Loucy (cell line): Measurements from ENCODE around the gene DNAJC16.

Source experiments
- H2AFZ ChIP-seq: fragments of 200-600 bp; sonication (generic); 2 replicates; pipeline ENCODE4 v1.6.0; 2016; ENCODE audit warnings: antibody characterized with exemption, mild to moderate bottlenecking, low read length, moderate library complexity
- H3F3A ChIP-seq: fragments of 200-600 bp; 2 replicates; pipeline ENCODE4 v1.6.0; 2016; ENCODE audit warnings: antibody characterized with exemption, low read depth, mild to moderate bottlenecking
- H3K27me3 ChIP-seq: fragments of 200-600 bp; sonication (generic); 2 replicates; pipeline ENCODE4 v1.6.1; 2014; ENCODE audit warnings: low read length, mild to moderate bottlenecking; ENCODE audit not compliant: insufficient read depth, poor library complexity, severe bottlenecking
- H3K36me3 ChIP-seq: fragments of 200-600 bp; sonication (generic); 2 replicates; pipeline ENCODE4 v1.6.1; 2016; ENCODE audit warnings: low read length; ENCODE audit not compliant: insufficient read depth
- H3K4me1 ChIP-seq: fragments of 200-600 bp; sonication (generic); 2 replicates; pipeline ENCODE4 v1.5.1; 2014; ENCODE audit warnings: low read length, mild to moderate bottlenecking; ENCODE audit not compliant: insufficient read depth, poor library complexity, severe bottlenecking
- H3K4me2 ChIP-seq: fragments of 200-600 bp; sonication (generic); 2 replicates; pipeline ENCODE4 v1.6.0; 2014; ENCODE audit warnings: antibody characterized with exemption, low read length, low read depth, mild to moderate bottlenecking; ENCODE audit not compliant: poor library complexity, severe bottlenecking
- H3K4me3 ChIP-seq: fragments of 200-600 bp; sonication (generic); 2 replicates; pipeline ENCODE4 v1.5.1; 2014; ENCODE audit warnings: low read length, mild to moderate bottlenecking, mixed read lengths; ENCODE audit not compliant: poor library complexity, severe bottlenecking
- H3K79me2 ChIP-seq: fragments of 200-600 bp; sonication (generic); 2 replicates; pipeline ENCODE4 v1.6.1; 2014; ENCODE audit warnings: low read length; ENCODE audit not compliant: insufficient read depth
- H3K9ac ChIP-seq: fragments of 200-600 bp; sonication (generic); 2 replicates; pipeline ENCODE4 v1.6.0; 2014; ENCODE audit warnings: mild to moderate bottlenecking, low read depth, low read length, moderate library complexity; ENCODE audit not compliant: poor library complexity, severe bottlenecking
- H3K9me2 ChIP-seq: fragments of 200-600 bp; sonication (generic); replicated peaks from 2 replicates; pipeline ENCODE4 v1.6.1; 2016; ENCODE audit warnings: low read depth, low read length, mixed read lengths
- H3K9me3 ChIP-seq: fragments of 200-600 bp; sonication (generic); 2 replicates; pipeline ENCODE4 v1.6.1; 2014; ENCODE audit warnings: mild to moderate bottlenecking, antibody characterized with exemption, low read length, low read depth; ENCODE audit not compliant: insufficient read depth
- H4K20me1 ChIP-seq: fragments of 200-600 bp; sonication (generic); 2 replicates; pipeline ENCODE4 v1.6.0; 2014; ENCODE audit warnings: antibody characterized with exemption, low read length, mild to moderate bottlenecking; ENCODE audit not compliant: insufficient read depth, poor library complexity, severe bottlenecking
- EZH2phosphoT487 ChIP-seq: fragments of 200-600 bp; IDR thresholded peaks from 2 replicates; pipeline ENCODE4 v1.6.1; 2018; ENCODE audit warnings: antibody characterized with exemption, mild to moderate bottlenecking, moderate library complexity, borderline replicate concordance
- TF ChIP-seq, protein P1 (sequence below): fragments of 200-600 bp; sonication (generic); conservative IDR thresholded peaks from 2 replicates; pipeline ENCODE4 v1.5.1; 2014; ENCODE audit warnings: mild to moderate bottlenecking, antibody characterized with exemption, low read length

The DNAJC16 gene

DNA sequence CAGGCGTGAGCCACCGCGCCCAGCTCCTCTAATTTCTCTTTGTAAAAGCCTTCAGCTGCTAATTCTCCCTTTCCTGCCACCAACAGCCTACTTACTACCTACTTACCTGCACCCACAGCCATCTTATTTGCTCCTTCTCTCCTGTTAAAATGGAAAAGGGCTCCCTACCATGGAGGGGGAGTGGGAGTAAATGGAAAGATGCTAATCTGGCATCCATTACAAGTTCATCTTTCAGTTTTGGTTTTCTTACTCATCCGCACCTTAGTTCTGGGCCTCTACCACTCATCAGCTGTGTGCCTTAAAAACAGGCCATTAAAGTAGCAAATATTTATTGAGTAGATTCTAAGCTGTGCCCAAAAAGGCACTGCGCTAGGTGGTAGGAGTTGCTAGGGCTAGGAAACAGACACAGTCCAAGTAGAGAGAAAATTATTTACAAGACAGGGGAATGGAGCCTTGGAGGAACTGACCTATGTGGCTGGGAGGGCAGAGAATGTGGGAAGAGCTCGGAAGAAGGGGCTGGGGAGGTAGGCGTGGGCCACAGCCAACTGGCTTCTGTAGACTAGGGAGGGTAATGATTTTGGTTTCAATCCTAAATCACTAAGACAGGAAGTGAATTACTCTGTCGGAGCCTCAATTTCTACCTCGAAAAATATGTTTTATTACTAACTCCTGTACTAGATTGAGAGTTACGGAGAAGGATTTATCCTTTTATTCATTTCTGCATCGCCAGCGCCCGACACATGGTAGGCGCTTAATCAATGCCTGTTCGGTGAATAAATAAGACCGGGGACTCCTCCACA is 89.9 kb downstream of the DNAJC16 start:
- Histone ChIP-seq H3K27me3 (no peaks in the 10 kb centered on the region), H3K36me3 (no peaks in the 10 kb centered on the region), H3K79me2 (peaks cover 41% of the 10 kb centered on the region), H3K9me2 (no peaks in the 10 kb centered on the region), H4K20me1 (peaks cover 27% of the 10 kb centered on the region), H3F3A (peaks cover 2% of the 10 kb centered on the region; the same call in 1 of the 2 replicates), H3K4me3 (peak overlapping the region; percentile 99), H3K4me1 (peaks cover 37% of the 10 kb centered on the region), H3K9ac (peak overlapping the region; percentile 63), H3K4me2 (peak overlapping the region; percentile 97), H3K9me3 (no peaks in the 10 kb centered on the region), H2AFZ (peak overlapping the region; percentile 95)
- no peak for TF ChIP-seq EZH2phosphoT487
- TF ChIP-seq, protein P1, sequence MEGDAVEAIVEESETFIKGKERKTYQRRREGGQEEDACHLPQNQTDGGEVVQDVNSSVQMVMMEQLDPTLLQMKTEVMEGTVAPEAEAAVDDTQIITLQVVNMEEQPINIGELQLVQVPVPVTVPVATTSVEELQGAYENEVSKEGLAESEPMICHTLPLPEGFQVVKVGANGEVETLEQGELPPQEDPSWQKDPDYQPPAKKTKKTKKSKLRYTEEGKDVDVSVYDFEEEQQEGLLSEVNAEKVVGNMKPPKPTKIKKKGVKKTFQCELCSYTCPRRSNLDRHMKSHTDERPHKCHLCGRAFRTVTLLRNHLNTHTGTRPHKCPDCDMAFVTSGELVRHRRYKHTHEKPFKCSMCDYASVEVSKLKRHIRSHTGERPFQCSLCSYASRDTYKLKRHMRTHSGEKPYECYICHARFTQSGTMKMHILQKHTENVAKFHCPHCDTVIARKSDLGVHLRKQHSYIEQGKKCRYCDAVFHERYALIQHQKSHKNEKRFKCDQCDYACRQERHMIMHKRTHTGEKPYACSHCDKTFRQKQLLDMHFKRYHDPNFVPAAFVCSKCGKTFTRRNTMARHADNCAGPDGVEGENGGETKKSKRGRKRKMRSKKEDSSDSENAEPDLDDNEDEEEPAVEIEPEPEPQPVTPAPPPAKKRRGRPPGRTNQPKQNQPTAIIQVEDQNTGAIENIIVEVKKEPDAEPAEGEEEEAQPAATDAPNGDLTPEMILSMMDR = no peak

DNA sequence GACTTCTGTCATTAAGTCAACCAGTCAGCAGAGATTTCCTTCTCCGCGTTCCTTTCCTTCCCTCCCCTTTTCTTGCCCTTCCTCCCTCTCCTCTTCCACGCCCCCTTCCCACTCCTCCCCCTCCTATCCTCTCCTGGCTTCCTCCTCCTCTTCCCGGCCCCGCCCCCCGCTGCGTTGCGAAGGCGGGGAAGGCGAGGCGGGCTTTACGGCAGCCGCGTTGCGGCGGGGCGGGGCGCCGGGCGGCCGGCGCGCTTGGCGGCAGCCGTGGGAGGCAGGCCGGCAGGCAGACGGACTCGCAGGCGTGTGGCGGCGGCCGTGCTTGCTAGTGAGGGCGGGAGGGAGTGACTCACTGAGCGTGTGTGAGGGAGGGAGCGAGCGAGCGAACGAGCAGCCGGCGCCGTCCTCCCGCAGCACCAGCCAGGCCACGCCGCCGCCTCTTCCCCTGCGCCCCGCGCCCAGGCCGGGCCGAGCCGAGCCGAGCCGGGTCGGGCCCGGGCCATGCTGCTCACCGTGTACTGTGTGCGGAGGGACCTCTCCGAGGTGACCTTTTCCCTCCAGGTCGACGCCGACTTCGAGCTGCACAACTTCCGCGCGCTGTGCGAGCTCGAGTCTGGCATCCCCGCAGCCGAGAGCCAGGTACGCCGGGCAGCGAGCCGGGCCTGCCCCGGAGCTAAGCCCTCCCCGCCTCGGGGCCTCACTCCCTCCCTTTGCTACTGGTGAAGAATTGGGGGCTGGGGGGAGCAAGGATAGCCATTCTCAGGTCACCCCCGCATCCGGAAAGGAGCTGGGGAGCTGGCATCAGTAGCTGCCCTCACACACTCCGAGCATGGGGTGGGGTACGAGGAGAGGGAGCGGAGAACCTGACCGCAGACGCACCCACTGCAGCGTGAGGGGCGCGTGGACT is 90.8 kb downstream of the DNAJC16 start, which contains the start of gene DDI2:
TSS of gene DDI2 (plus strand) at position 286 of the 904 bp plus-strand sequence. CDS start at position 499, 213 bp downstream.
- H3K9me3 ChIP-seq = no peaks in the 10 kb centered on the region
- peak within 1 kb of the TSS; percentile 97 for H3K4me2 ChIP-seq
- H3K4me3 ChIP-seq = peak within 1 kb of the TSS; percentile 99
- peaks cover 31% of the 10 kb centered on the region for H4K20me1 ChIP-seq
- TF ChIP-seq, protein P1 = no peak
- TF ChIP-seq EZH2phosphoT487 = no peak
- H3K36me3 ChIP-seq = no peaks in the 10 kb centered on the region
- peak within 1 kb of the TSS; percentile 95 for H2AFZ ChIP-seq
- H3K27me3 ChIP-seq = no peaks in the 10 kb centered on the region
- H3K9ac ChIP-seq = peak within 1 kb of the TSS; percentile 92
- peaks cover 2% of the 10 kb centered on the region; the same call in 1 of the 2 replicates for H3F3A ChIP-seq
- H3K4me1 ChIP-seq = peaks cover 42% of the 10 kb centered on the region
- H3K9me2 ChIP-seq = no peaks in the 10 kb centered on the region
- peaks cover 50% of the 10 kb centered on the region for H3K79me2 ChIP-seq

DNA sequence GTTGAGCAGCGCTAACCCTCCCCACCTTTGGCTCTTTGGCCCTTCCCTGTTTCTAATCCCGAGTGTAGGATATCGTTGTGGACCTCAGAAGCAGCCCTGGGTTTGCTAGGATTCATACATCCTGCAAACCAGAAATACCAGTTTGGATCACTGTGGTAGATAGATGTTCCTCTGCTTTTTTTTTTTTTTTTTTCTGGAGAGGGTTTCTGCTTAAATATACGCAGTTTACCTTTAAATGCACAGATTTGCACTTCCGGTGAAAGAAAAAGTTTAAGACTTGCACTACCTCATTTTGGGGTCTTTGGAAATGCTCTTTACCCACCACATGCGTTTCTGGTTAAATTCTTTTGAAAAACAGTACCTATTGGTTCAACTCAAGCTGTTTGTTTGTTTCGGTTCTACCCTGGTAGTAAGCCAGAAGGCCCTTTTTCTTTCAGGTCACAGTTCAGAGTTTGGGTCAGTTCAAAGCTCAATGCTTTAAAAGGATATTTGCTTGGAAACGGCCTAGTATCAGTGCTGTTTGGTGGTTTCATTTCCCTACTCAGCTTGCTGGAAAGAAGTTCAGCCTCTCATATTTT is 91.5 kb downstream of the DNAJC16 start:
- Histone ChIP-seq H4K20me1 (peaks cover 31% of the 10 kb centered on the region), H3K4me3 (peak overlapping the region; percentile 99), H3K9me3 (no peaks in the 10 kb centered on the region), H3F3A (peaks cover 2% of the 10 kb centered on the region; the same call in 1 of the 2 replicates), H3K36me3 (no peaks in the 10 kb centered on the region), H3K79me2 (peaks cover 57% of the 10 kb centered on the region), H3K4me1 (peaks cover 49% of the 10 kb centered on the region), H3K27me3 (no peaks in the 10 kb centered on the region), H2AFZ (peak overlapping the region; percentile 91), H3K4me2 (peak overlapping the region; percentile 97), H3K9me2 (no peaks in the 10 kb centered on the region), H3K9ac (peak overlapping the region; percentile 92)
- TF ChIP-seq, protein P1 = no peak
- no peak for TF ChIP-seq EZH2phosphoT487
